ENCODE data around the gene ANXA11.
"Not testable (repeated sequence)": the region's sequence is repeated elsewhere in the genome, so short reads cannot be mapped to it uniquely, and the experiment has no call there.

ANXA11 gene

GRCh38 chr10:80236457-80236856, 31.1 kb upstream of the ANXA11 start:
- H3K9me3 ChIP-seq (ENCODE audit: control insufficient read depth, insufficient read depth, low read length); H3K4me1 ChIP-seq (ENCODE audit: control insufficient read depth, insufficient read depth, low read length); H3K4me3 ChIP-seq (ENCODE audit: low read depth, low read length); H3K27ac ChIP-seq (ENCODE audit: low read depth, low read length); H3K9ac ChIP-seq (ENCODE audit: low read depth, low read length); H3K27me3 ChIP-seq (ENCODE audit: control insufficient read depth, insufficient read depth, low read length); H3K36me3 ChIP-seq (ENCODE audit: control insufficient read depth, insufficient read depth, low read length): not testable (repeated sequence)

GRCh38 chr10:80234331-80235235, 29.2 kb upstream of the ANXA11 start:
- not testable (repeated sequence) for H3K27ac ChIP-seq (ENCODE audit: low read depth, low read length); H3K4me1 ChIP-seq (ENCODE audit: control insufficient read depth, insufficient read depth, low read length); H3K27me3 ChIP-seq (ENCODE audit: control insufficient read depth, insufficient read depth, low read length); H3K9me3 ChIP-seq (ENCODE audit: control insufficient read depth, insufficient read depth, low read length); H3K4me3 ChIP-seq (ENCODE audit: low read depth, low read length); H3K9ac ChIP-seq (ENCODE audit: low read depth, low read length); H3K36me3 ChIP-seq (ENCODE audit: control insufficient read depth, insufficient read depth, low read length)

- H3K4me1 ChIP-seq (ENCODE audit: control insufficient read depth, insufficient read depth, low read length); H3K4me3 ChIP-seq (ENCODE audit: low read depth, low read length); H3K9me3 ChIP-seq (ENCODE audit: control insufficient read depth, insufficient read depth, low read length); H3K9ac ChIP-seq (ENCODE audit: low read depth, low read length); H3K27me3 ChIP-seq (ENCODE audit: control insufficient read depth, insufficient read depth, low read length); H3K27ac ChIP-seq (ENCODE audit: low read depth, low read length); H3K36me3 ChIP-seq (ENCODE audit: control insufficient read depth, insufficient read depth, low read length): not testable (repeated sequence)
These were observed 28.5 kb upstream of the ANXA11 start for GRCh38 chr10:80233871-80234270.

- H3K4me3 ChIP-seq (ENCODE audit: low read depth, low read length); H3K9ac ChIP-seq (ENCODE audit: low read depth, low read length); H3K27ac ChIP-seq (ENCODE audit: low read depth, low read length); H3K9me3 ChIP-seq (ENCODE audit: control insufficient read depth, insufficient read depth, low read length); H3K36me3 ChIP-seq (ENCODE audit: control insufficient read depth, insufficient read depth, low read length); H3K27me3 ChIP-seq (ENCODE audit: control insufficient read depth, insufficient read depth, low read length); H3K4me1 ChIP-seq (ENCODE audit: control insufficient read depth, insufficient read depth, low read length): not testable (repeated sequence)
These were observed 21.4 kb upstream of the ANXA11 start for GRCh38 chr10:80226723-80227122.

- not testable (repeated sequence) for H3K4me1 ChIP-seq (ENCODE audit: control insufficient read depth, insufficient read depth, low read length); H3K36me3 ChIP-seq (ENCODE audit: control insufficient read depth, insufficient read depth, low read length); H3K27me3 ChIP-seq (ENCODE audit: control insufficient read depth, insufficient read depth, low read length); H3K4me3 ChIP-seq (ENCODE audit: low read depth, low read length); H3K9ac ChIP-seq (ENCODE audit: low read depth, low read length); H3K9me3 ChIP-seq (ENCODE audit: control insufficient read depth, insufficient read depth, low read length); H3K27ac ChIP-seq (ENCODE audit: low read depth, low read length)
These were observed 17.7 kb upstream of the ANXA11 start for GRCh38 chr10:80223031-80223419.

GRCh38 chr10:80218878-80219277, 13.5 kb upstream of the ANXA11 start:
- not testable (repeated sequence) for H3K9me3 ChIP-seq (ENCODE audit: control insufficient read depth, insufficient read depth, low read length); H3K27me3 ChIP-seq (ENCODE audit: control insufficient read depth, insufficient read depth, low read length); H3K36me3 ChIP-seq (ENCODE audit: control insufficient read depth, insufficient read depth, low read length); H3K4me1 ChIP-seq (ENCODE audit: control insufficient read depth, insufficient read depth, low read length); H3K4me3 ChIP-seq (ENCODE audit: low read depth, low read length); H3K27ac ChIP-seq (ENCODE audit: low read depth, low read length); H3K9ac ChIP-seq (ENCODE audit: low read depth, low read length)

- not testable (repeated sequence) for H3K27me3 ChIP-seq (ENCODE audit: control insufficient read depth, insufficient read depth, low read length); H3K27ac ChIP-seq (ENCODE audit: low read depth, low read length); H3K9ac ChIP-seq (ENCODE audit: low read depth, low read length); H3K4me3 ChIP-seq (ENCODE audit: low read depth, low read length); H3K36me3 ChIP-seq (ENCODE audit: control insufficient read depth, insufficient read depth, low read length); H3K4me1 ChIP-seq (ENCODE audit: control insufficient read depth, insufficient read depth, low read length); H3K9me3 ChIP-seq (ENCODE audit: control insufficient read depth, insufficient read depth, low read length)
These were observed 9.1 kb upstream of the ANXA11 start for GRCh38 chr10:80214368-80214982.

GRCh38 chr10:80212535-80213115, 7.3 kb upstream of the ANXA11 start:
- H3K27me3 ChIP-seq (ENCODE audit: control insufficient read depth, insufficient read depth, low read length); H3K36me3 ChIP-seq (ENCODE audit: control insufficient read depth, insufficient read depth, low read length); H3K4me1 ChIP-seq (ENCODE audit: control insufficient read depth, insufficient read depth, low read length); H3K9ac ChIP-seq (ENCODE audit: low read depth, low read length); H3K4me3 ChIP-seq (ENCODE audit: low read depth, low read length); H3K27ac ChIP-seq (ENCODE audit: low read depth, low read length); H3K9me3 ChIP-seq (ENCODE audit: control insufficient read depth, insufficient read depth, low read length): not testable (repeated sequence)

GRCh38 chr10:80211786-80212185, 6.4 kb upstream of the ANXA11 start:
- Histone ChIP-seq H3K36me3 (ENCODE audit: control insufficient read depth, insufficient read depth, low read length) (no peaks in the 10 kb centered on the region), H3K27ac (ENCODE audit: low read depth, low read length) (no peak overlapping the region), H3K4me1 (ENCODE audit: control insufficient read depth, insufficient read depth, low read length) (peaks cover 6% of the 10 kb centered on the region; the same call in 1 of the 2 replicates), H3K4me3 (ENCODE audit: low read depth, low read length) (no peak overlapping the region), H3K9me3 (ENCODE audit: control insufficient read depth, insufficient read depth, low read length) (no peaks in the 10 kb centered on the region), H3K9ac (ENCODE audit: low read depth, low read length) (no peak overlapping the region), H3K27me3 (ENCODE audit: control insufficient read depth, insufficient read depth, low read length) (peaks cover 5% of the 10 kb centered on the region; the same call in 1 of the 2 replicates)

- H3K27me3 ChIP-seq (ENCODE audit: control insufficient read depth, insufficient read depth, low read length), result peaks cover 16% of the 10 kb centered on the region
- no peak overlapping the region for H3K4me3 ChIP-seq (ENCODE audit: low read depth, low read length)
- H3K36me3 ChIP-seq (ENCODE audit: control insufficient read depth, insufficient read depth, low read length), result no peaks in the 10 kb centered on the region
- H3K27ac ChIP-seq (ENCODE audit: low read depth, low read length), result no peak overlapping the region
- peaks cover 13% of the 10 kb centered on the region for H3K4me1 ChIP-seq (ENCODE audit: control insufficient read depth, insufficient read depth, low read length)
- no peaks in the 10 kb centered on the region for H3K9me3 ChIP-seq (ENCODE audit: control insufficient read depth, insufficient read depth, low read length)
- no peak overlapping the region for H3K9ac ChIP-seq (ENCODE audit: low read depth, low read length)
These were observed 4.9 kb upstream of the ANXA11 start for GRCh38 chr10:80210259-80210658.

GRCh38 chr10:80207768-80208370, 2.5 kb upstream of the ANXA11 start:
- Histone ChIP-seq H3K9me3 (ENCODE audit: control insufficient read depth, insufficient read depth, low read length) (no peaks in the 10 kb centered on the region), H3K27ac (ENCODE audit: low read depth, low read length) (no peak overlapping the region), H3K9ac (ENCODE audit: low read depth, low read length) (no peak overlapping the region)

More at GRCh38 chr10:80207768-80208370, 2.5 kb upstream of the ANXA11 start:
- peaks cover 16% of the 10 kb centered on the region for H3K27me3 ChIP-seq (ENCODE audit: control insufficient read depth, insufficient read depth, low read length)
- H3K4me1 ChIP-seq (ENCODE audit: control insufficient read depth, insufficient read depth, low read length), result peaks cover 24% of the 10 kb centered on the region
- H3K36me3 ChIP-seq (ENCODE audit: control insufficient read depth, insufficient read depth, low read length), result no peaks in the 10 kb centered on the region
- peak overlapping the region; percentile 50 for H3K4me3 ChIP-seq (ENCODE audit: low read depth, low read length)
